ENCODE results near the gene AGT.

DNA sequence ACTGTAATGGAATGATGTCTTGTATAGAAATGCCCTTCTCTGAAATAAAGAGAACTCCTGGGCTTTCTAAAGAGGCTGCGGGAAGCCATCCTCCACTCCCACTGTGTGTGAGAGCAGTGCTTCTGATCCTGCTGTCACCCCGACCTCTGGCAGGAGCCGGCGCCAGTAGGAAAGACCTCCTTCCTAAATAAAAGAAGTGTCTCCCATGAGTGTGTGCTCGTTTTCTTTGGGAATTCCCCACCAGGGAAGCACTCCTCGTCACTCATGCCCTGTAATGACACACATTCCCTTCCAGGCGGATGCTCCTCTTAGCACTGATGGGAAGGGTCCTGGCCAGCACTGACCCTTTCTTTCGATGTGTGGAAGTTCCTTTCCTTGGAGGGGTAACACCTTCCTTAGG is 20.1 kb downstream of the AGT start:
- TF ChIP-seq ELF4 (CRISPR knock-in tag; IDR thresholded peaks at IDR 0.05; ENCODE audit: low read depth) (no peak), CTCF (IDR thresholded peaks at IDR 0.05) (no peak), ZNF263 (CRISPR knock-in tag; IDR thresholded peaks at IDR 0.05; ENCODE audit: low read depth) (no peak), ATF2 (CRISPR knock-in tag; IDR thresholded peaks at IDR 0.05; ENCODE audit: borderline replicate concordance, low read depth) (no peak), ESRRA (CRISPR knock-in tag; IDR thresholded peaks at IDR 0.05; ENCODE audit: borderline replicate concordance) (no peak), CBFB (CRISPR knock-in tag; IDR thresholded peaks at IDR 0.05; ENCODE audit: low read depth) (no peak), CREB1 (CRISPR knock-in tag; IDR thresholded peaks at IDR 0.05) (no peak), FOXK1 (CRISPR knock-in tag; IDR thresholded peaks at IDR 0.05) (no peak), USF1 (CRISPR knock-in tag; IDR thresholded peaks at IDR 0.05) (no peak), FOXP1 (CRISPR knock-in tag; IDR thresholded peaks at IDR 0.05; ENCODE audit: borderline replicate concordance) (no peak), NFATC4 (CRISPR knock-in tag; IDR thresholded peaks at IDR 0.05) (no peak)
- TF ChIP-seq, protein P1, sequence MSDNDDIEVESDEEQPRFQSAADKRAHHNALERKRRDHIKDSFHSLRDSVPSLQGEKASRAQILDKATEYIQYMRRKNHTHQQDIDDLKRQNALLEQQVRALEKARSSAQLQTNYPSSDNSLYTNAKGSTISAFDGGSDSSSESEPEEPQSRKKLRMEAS (CRISPR knock-in tag; IDR thresholded peaks at IDR 0.05), result no peak
- TF ChIP-seq, protein P2, sequence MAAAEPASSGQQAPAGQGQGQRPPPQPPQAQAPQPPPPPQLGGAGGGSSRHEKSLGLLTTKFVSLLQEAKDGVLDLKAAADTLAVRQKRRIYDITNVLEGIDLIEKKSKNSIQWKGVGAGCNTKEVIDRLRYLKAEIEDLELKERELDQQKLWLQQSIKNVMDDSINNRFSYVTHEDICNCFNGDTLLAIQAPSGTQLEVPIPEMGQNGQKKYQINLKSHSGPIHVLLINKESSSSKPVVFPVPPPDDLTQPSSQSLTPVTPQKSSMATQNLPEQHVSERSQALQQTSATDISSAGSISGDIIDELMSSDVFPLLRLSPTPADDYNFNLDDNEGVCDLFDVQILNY (CRISPR knock-in tag; IDR thresholded peaks at IDR 0.05), result no peak
- TF ChIP-seq, protein P3, sequence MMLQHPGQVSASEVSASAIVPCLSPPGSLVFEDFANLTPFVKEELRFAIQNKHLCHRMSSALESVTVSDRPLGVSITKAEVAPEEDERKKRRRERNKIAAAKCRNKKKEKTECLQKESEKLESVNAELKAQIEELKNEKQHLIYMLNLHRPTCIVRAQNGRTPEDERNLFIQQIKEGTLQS (CRISPR knock-in tag; conservative IDR thresholded peaks at IDR 0.05), result no peak
